Measurements from ENCODE around the gene GBP1.

DNA sequence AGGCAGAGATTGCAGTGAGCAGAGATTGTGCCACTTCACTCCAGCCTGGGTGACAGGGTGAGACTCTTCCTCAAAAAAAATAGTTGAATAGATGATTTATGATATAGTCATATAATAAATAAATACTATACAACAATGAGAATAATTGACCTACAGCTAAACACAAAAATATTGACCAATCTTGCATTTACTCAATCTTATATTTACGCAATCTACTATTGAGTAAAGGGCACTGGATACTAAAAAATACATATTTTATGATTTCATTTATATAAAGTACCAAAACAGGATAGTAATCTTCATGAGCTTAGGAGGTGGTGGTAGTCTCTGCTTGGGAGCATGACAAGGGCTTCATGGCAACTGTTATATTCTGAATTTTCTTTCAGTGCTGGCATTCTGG lies 23.3 kb downstream of the GBP1 start:
- TF ChIP-seq CTCF (IDR thresholded peaks at IDR 0.05) (no peak), POLR2A (IDR thresholded peaks at IDR 0.05) (no peak)
